GM19468 (cell line): ENCODE data around the gene BEND5.

ENCODE experiments used
- ATAC-seq: cut with Tn5 transposase; IDR thresholded peaks from one replicate; pipeline ENCODE4 v1.9.1; 2021; ENCODE audit warnings: mild to moderate bottlenecking, moderate library complexity, moderate number of reproducible peaks; ENCODE audit not compliant: unreplicated experiment; ENCODE audit errors: extremely low read depth

BEND5 gene

DNA sequence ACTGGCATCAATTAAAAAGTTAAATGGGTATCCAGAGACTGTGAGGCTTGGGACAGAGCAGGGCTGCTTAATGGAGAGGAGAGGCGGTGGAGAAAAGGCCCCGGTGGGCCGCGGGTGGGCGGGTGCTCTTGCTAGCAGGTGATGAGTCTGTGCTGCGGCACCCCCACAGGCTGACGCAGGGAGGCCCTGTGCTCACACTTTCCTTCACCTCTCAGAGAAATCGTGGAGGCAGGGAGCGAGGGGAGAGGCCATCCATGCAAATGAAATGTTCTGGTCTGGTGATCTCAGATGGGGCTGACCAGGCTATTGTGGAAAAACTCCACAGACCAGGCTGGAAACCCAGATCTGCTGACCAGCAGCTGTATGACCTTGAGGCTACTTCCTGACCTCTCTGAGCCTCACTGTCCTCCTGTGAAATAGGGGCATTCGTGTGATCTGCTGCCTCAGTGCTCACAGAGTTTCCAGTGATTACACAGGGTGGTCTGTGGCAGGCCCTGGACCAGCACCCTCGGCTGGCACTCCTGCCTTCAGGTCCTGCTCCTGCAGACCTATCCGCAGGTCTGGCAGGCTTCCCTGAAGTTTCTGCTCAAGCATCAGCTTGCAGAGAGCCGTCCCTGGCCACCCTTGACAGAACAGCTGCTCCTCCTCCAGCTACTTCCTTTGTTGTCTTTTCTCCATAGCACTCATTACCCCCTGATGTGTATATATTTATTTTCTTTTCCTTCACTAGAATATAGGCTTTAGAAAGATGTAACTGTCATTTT, 89.2 kb downstream of the BEND5 start:
- ATAC-seq: no peak

DNA sequence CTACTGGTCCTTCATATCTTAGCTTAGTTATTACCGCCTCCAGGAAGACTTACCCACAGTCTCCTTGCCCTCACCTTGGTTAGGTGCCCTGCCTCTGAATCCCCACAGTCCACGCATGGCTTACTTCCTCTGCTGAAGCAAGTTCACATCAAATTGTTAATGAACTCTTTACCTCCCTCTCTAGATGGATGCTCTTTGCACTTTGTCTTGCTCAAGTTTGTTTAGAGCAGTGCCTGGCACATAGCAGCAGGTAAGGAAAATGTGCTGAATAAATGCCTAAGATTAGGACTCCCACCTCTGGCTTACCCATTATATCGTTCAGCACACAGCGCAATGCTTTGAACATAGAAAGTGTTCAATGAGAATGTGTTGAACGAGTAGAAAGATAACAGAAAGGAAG, 90.5 kb downstream of the BEND5 start:
- ATAC-seq: no peak

DNA sequence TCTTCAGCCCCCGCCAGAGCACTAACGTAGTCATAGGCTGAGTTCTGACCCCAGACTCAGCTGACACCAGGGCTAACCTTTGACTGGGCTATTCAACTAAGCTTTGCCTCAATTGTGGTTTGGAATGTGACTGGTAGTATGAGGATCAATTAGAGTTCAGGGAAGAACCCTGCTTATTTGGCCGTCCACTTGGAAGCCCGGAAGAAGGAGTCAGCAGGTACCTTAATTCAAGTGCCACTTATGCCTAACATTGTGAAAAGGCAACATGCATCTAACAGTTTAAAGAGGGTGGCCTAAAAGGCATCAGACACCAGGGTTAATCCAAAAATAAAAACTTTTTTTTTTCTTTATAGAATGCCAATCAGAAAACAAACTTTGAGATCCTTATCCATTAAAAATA, 92.3 kb downstream of the BEND5 start:
- no peak for ATAC-seq

DNA sequence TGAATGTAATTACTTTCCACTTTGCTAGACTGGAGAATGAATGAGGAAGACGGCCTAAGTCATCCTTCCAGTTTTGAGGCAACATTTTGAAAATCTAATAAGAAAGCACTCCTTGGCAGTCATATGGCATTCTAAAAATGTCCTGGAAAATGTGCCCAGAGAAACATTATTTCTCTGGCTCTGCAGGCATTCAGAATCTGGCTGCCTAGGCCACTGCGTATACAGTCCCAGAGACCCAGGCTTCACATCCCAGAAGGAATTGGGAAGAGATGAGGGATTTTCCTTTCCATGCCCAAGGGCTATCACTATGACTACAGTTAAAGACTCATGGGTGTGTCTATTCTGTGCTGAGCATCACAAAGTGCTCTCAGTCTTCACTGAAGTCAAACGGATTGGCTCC, 92.9 kb downstream of the BEND5 start:
- no peak for ATAC-seq

DNA sequence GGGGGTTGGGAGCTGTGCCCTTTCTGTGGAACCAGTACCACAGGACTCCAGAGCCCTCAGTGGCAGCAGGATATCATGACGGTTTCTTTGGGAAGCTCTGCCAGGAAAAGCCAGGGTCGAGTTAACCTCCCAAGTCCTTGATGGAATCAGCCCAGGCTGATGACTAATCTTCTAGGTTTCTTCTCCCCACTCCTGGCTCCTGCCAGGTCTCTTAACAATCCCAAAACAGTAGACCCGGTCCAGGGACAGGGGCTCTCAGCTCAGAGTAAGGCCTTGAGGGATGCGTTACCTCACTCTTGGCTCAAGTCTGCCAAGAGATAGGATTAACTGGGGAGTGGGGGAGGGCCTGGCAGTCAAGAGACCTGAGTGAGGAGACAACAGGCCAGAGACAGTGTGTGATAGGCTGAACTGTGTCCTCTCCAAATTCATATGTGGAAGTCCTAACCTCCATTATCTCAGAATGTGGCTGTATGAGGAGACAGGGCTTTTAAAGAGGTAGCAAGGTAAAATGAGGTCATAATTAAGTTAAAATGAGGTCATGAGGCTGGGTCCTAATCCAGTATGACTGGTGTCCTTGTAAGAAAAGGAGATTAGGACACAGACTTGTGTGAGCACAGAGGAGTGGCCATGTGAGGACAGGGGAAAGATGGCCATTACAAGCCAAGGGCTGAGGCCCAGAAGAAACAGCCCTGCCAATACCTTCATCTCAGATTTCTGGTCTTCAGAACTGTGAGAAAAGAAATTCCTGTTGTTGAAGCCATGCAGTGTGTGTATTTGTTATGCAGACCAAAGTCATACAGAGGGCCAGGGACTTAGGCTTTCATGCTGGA, 95.0 kb downstream of the BEND5 start:
- ATAC-seq: no peak

DNA sequence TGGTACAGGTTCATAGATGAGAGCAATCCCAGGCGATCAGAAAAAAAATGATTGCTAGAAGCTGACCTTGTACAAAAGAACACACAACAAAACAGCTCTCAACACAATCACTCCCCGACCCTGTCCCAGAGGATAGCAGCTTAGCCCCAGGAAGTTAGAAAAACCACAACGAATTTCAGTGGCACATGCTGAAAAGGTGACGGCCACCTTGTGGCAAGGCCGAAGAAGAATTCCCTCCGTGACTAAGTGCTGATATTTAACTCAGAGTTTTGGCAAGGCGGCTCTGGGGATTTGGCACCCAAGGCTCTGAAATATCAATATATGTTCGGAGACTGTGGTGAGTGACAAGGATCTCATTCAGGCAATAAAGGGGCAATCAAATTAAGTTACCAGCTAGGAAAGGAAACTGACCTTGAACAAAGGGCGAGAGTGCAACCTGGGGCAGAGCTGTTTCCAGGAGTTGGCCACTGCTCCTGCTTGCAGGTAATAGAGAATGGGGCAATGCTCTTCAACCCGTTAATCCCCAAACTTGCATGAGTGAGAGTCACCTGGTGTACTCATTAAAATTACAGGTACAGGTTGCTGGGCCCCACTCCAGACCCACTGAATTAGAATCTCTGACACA, 96.2 kb downstream of the BEND5 start:
- no peak for ATAC-seq

DNA sequence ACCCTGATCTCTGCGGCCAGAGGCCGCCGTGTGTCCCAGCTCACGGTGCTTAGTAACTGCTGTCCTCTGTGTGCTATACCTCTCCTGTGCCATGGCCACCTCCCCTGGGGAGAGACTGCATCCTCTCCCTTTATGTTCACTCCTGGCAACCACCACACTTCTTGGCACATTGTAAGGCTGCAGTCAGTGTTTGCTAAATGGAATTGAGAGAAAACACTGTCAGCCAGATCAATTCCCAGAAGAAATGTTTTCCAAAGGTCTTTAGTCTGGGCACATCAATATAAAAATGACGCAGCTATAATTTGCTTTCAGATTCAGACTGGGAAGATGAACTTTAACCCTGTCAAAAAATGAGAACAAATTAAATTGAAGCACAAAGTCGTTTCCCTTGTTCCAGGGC, 96.8 kb downstream of the BEND5 start:
- no peak for ATAC-seq

DNA sequence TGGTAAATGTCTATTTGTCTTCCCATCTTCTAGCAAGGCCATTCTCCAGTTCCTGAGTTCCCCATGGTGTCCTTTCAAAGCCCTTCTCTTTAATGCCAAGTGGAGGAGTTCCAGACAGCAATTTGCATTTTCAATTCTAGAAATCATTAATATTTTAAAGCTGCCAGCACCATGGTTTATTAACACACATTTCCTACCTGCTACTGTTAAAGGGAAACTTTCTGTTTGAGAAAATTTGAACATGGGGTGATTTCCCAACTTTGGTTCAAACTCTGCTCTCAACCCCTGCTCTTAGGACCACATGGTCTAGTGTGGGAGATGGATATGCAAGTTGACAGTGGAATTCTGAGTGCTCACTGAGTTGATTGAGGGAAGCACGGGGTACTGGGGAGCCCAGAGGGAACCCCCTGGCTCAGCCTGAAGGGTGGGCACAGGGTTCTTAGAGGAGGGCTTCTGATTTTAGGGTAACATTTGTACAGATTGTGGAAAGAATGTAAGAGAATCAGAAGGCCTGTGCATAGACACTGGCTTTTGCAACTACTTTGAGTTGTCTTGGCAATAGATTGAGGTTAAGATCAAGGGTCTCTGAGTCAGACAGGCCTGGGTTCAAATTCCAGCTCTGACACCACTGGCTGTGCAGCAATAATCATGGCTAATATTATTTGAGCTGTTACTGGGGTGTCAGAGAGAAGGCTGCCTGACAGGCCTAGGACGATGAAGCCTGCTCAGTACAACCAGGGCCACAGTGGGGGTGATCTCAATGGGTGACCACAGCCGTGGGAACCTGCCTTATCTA, 97.8 kb downstream of the BEND5 start:
- ATAC-seq: no peak
